Activated naive CD4-positive, alpha-beta T cell treated with anti-CD3 and anti-CD28 coated beads, Interleukin-2, amount 50 U/mL, for 24 hours (primary cell): ENCODE results near the gene OSBPL6.
A peak's percentile ranks its signal among the peaks of the same experiment; 100 is the strongest.

Experiments used
- H3K27ac Mint-ChIP-seq: one replicate; pipeline ENCODE4 v1.8.0; 2021; ENCODE audit warnings: mild to moderate bottlenecking, mixed read lengths
- H3K27me3 Mint-ChIP-seq: one replicate; pipeline ENCODE4 v1.8.0; 2021; ENCODE audit warnings: mixed read lengths
- H3K36me3 Mint-ChIP-seq: one replicate; pipeline ENCODE4 v1.8.0; 2021; ENCODE audit warnings: mixed read lengths
- H3K4me1 Mint-ChIP-seq: one replicate; pipeline ENCODE4 v1.8.0; 2021; ENCODE audit warnings: mixed read lengths
- H3K4me3 Mint-ChIP-seq: one replicate; pipeline ENCODE4 v1.8.0; 2021; ENCODE audit warnings: mild to moderate bottlenecking, mixed read lengths
- H3K9me3 Mint-ChIP-seq: one replicate; pipeline ENCODE4 v1.8.0; 2021; ENCODE audit warnings: mixed read lengths

The OSBPL6 gene

DNA sequence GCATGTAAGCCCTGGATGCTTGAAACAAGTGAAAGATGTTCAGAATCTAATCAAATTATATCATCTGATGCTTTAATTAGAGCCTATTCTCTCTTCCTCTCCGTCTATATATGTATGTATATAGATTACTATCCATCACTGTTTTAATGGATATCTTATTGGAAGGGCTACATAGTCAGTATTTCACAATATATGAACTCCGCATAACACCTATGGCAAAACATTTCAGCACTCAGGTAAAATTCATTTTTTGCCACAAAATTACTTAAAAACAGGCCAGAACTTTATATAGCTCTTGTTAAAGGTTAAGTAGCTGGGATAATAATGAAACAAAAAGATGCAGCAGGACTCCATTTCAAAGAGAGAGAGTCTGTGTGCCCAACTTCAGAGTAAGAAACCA lies 258.0 kb downstream of the OSBPL6 start:
- Mint-ChIP-seq H3K9me3 (no peaks in the 10 kb centered on the region), H3K27me3 (no peaks in the 10 kb centered on the region), H3K27ac (peak overlapping the region; percentile 41), H3K36me3 (peaks cover 12% of the 10 kb centered on the region), H3K4me1 (peaks cover 26% of the 10 kb centered on the region), H3K4me3 (peak overlapping the region; percentile 94)
